Kidney epithelial cell (primary cell): ENCODE results near the gene VPS45. TPM values are rescaled to one million over a fixed set of nuclear protein-coding genes. Genes with fewer than 3 reads are reported as not detected.

Experiments used
- DNase-seq: peaks from one replicate; pipeline ENCODE4 v3.0.0-alpha.2; 2010; ENCODE audit warnings: low read depth
- H3K27me3 ChIP-seq: 2 replicates; pipeline ENCODE4 v1.6.0; 2011; ENCODE audit warnings: low read length; ENCODE audit not compliant: control insufficient read depth, insufficient read depth
- H3K36me3 ChIP-seq: 2 replicates; pipeline ENCODE4 v1.5.1; 2011; ENCODE audit warnings: low read length; ENCODE audit not compliant: control insufficient read depth, insufficient read depth
- H3K4me3 ChIP-seq: 2 replicates; pipeline ENCODE4 v1.5.1; 2011; ENCODE audit warnings: low read depth, mild to moderate bottlenecking, control low read depth, low read length
- CTCF ChIP-seq: IDR thresholded peaks from 2 replicates; pipeline ENCODE4 v1.5.1; 2011; ENCODE audit warnings: mild to moderate bottlenecking, moderate library complexity, low read length, control low read depth, inconsistent platforms; ENCODE audit not compliant: insufficient read depth, poor library complexity, severe bottlenecking
- total RNA-seq: library from RNA; depleted of rRNA; stranded (reverse); fragments of >200 nt; gene quantifications from 2 replicates; pipeline ENCODE4 v1.2.3, GENCODE V29; 2015

Gene VPS45
- total RNA-seq, result 23.6 and 23.9 TPM in 2 replicates

- H3K4me3 ChIP-seq, result peak within 1 kb of the TSS; percentile 61
- no peaks in the 10 kb centered on the region for H3K36me3 ChIP-seq
- H3K27me3 ChIP-seq, result no peaks in the 10 kb centered on the region
- TF ChIP-seq CTCF, result peak; percentile 19
- DNase-seq, result peak; percentile 66
These were observed at the start of gene VPS45 for GRCh38 chr1:150067184-150068108. VPS45 (plus strand) TSS chr1:150067776; CDS start chr1:150067858, 82 bp downstream.

DNA sequence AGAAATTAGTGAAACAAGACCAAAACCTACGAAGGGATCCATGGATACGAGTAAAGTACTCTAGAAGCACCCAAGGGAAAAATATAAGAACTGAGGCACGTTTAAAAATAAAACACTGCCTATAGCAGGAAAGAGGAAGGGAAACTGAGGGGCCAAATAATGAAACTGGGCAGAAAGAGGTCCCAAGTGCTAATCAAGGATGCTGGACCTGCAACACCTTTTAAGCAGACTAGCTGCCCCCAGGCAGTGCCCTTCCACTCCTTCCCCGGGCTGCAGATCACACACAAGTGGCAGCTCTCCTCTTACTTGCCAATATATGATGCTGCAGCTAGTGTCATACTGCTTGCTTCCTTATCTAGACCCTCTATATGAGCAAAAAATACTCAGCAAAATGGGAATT lies 49.4 kb upstream of the VPS45 start:
- H3K4me3 ChIP-seq, result no peak overlapping the region
- no peak for DNase-seq
- TF ChIP-seq CTCF, result no peak
- no peaks in the 10 kb centered on the region for H3K27me3 ChIP-seq
- no peaks in the 10 kb centered on the region for H3K36me3 ChIP-seq

DNA sequence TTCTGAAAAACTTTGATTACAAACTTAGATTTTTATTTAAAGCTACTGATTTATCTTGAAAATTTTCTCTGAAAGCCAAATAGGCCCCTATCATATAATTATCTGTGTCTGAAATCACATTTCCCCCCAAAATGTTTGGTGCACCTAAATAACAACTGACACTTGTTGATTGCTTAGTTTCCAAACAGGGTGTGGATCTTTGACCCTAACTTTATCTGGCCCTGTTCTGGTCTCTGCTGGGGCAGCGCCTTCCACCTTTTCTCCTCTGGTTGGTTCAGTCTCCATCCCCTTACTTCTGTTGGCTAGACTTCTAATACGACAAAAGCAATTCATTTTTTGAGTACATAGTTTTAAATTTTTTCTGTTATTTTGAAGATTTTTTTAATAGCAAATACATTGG lies 46.9 kb upstream of the VPS45 start:
- Histone ChIP-seq H3K27me3 (no peaks in the 10 kb centered on the region), H3K4me3 (no peak overlapping the region), H3K36me3 (no peaks in the 10 kb centered on the region)
- DNase-seq, result no peak
- TF ChIP-seq CTCF, result no peak

- no peak for TF ChIP-seq CTCF
- no peaks in the 10 kb centered on the region for H3K36me3 ChIP-seq
- DNase-seq, result no peak
- no peaks in the 10 kb centered on the region for H3K27me3 ChIP-seq
- no peak overlapping the region for H3K4me3 ChIP-seq
These were observed 46.3 kb upstream of the VPS45 start for GRCh38 chr1:150021191-150021694.

GRCh38 chr1:150022357-150022756 lies 45.2 kb upstream of the VPS45 start:
- no peaks in the 10 kb centered on the region for H3K36me3 ChIP-seq
- no peak overlapping the region for H3K4me3 ChIP-seq
- TF ChIP-seq CTCF, result no peak
- H3K27me3 ChIP-seq, result no peaks in the 10 kb centered on the region
- DNase-seq, result no peak
